HUES48 (cell line): ENCODE results near the gene TCP11.

Experiments
- H3K27ac ChIP-seq: one replicate; pipeline ENCODE4 v1.7.0; 2013; ENCODE audit warnings: low read depth, low read length, inconsistent platforms
- H3K27me3 ChIP-seq: 2 replicates; pipeline ENCODE4 v1.6.1; 2013; ENCODE audit warnings: mild to moderate bottlenecking, low read length; ENCODE audit not compliant: control insufficient read depth, insufficient read depth
- H3K36me3 ChIP-seq: 2 replicates; pipeline ENCODE4 v1.6.1; 2013; ENCODE audit warnings: low read length; ENCODE audit not compliant: control insufficient read depth, insufficient read depth
- H3K4me1 ChIP-seq: 2 replicates; pipeline ENCODE4 v1.6.1; 2013; ENCODE audit warnings: mild to moderate bottlenecking, low read length; ENCODE audit not compliant: control insufficient read depth, insufficient read depth
- H3K4me3 ChIP-seq: 2 replicates; pipeline ENCODE4 v1.5.1; 2013; ENCODE audit warnings: mild to moderate bottlenecking, low read depth, low read length
- H3K9ac ChIP-seq: 2 replicates; pipeline ENCODE4 v1.6.1; 2013; ENCODE audit warnings: mild to moderate bottlenecking, low read depth, low read length, moderate library complexity
- H3K9me3 ChIP-seq: 2 replicates; pipeline ENCODE4 v1.6.1; 2013; ENCODE audit warnings: low read length; ENCODE audit not compliant: control insufficient read depth, insufficient read depth

The TCP11 gene

DNA sequence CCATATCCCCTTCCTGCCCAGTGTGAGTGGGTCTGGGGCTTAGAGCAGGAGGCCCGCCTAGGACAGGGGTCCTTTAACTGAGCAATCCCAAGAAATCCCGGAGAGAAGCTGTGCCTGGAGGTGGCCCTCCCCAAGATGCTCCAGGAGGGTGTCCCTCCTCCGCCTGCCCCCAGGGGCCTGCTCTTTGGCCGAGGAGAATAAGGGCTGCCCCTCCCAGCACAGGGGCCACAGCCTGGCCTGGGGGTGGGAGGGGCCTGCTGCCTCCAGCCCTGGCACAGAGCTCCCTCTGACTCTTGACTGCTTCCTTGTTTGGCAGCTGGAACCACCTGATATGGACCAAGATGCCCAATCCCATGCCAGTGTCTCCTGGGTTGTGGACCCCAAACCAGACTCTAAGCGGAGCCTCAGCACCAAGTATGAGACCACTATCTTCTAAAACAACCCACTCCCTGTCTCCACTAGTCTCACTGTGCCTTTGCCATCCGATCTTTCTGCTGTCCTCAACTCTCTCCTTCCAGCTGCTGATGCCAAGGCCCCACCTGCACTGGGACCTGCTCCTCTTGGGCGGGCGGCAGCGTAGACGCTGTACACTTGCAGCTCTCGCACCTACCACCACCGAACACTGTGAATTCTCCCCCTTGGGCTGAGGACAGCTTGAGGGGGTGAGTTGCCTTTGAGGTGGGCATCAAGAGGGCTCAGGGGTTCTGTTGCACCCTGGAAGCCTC, 54.3 kb downstream of the TCP11 start:
- no peak overlapping the region for H3K9ac ChIP-seq
- no peak overlapping the region for H3K4me3 ChIP-seq

DNA sequence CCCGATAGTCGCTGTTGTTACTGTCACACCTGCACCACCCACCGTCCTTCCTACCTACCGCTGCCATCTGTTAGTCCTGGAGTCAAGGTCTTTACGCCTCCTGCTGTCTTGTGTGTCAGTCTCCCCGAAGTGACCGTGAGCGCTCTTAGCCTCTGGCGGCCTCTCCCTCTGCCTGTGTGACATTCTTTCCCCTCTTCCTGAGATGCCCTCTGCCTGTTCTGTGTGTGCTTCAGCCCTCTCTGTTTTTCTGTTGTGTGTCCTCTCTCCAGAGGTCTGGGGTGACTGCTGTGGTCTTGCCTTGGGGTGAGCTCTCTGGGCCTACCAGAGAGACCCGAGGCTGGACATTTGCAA, 54.9 kb downstream of the TCP11 start:
- H3K36me3 ChIP-seq = peaks cover 66% of the 10 kb centered on the region
- no peak overlapping the region for H3K9ac ChIP-seq

More for the DNA sequence above, 54.3 kb downstream of the TCP11 start:
- H3K36me3 ChIP-seq = peaks cover 66% of the 10 kb centered on the region
- peaks cover 8% of the 10 kb centered on the region; the same call in 1 of the 2 replicates for H3K4me1 ChIP-seq
- no peaks in the 10 kb centered on the region for H3K27me3 ChIP-seq
- no peaks in the 10 kb centered on the region for H3K9me3 ChIP-seq
- H3K27ac ChIP-seq = no peak overlapping the region

DNA sequence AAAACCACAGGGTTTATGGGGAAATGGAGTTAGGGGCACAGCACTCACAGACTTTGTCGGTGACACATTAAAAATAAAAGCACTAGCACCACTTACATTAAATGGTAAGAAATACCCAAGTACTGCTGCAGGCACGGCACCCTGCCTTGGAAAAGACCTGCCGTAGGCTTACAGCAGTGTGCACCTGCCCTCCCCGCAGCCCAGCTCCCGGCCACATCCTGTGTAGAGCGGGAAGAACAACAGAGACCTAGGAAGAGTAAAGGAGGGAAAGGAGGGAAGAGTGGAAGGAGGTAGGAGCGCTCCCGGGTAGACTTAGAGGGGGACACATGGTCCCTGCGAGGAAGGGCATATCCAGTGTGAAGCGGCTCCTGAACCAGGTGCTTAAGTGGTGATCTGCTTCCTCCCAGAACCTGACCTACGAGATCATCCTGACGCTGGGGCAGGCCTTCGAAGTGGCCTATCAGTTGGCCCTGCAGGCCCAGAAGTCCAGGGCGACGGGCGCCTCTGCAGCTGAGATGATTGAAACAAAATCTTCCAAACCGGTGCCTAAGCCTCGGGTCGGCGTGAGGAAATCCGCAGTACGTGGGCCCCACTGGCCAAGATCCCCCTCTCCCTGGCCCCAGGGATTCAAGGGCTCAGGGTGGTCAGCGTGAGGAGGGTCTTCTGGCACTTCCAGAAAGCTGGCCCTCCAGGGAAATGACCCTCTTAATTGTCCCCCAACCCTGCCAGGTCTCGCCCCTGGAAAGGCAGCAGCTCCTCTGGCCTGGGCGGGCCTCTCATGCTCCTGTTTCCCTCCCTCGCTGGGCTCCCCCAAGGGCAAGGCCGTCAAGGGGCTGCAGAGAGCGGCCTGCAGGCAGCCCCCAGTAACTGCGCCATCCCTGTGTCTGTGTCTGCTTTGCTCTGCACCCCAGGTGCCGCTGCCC, 55.5 kb downstream of the TCP11 start:
- no peaks in the 10 kb centered on the region for H3K9me3 ChIP-seq

More for the DNA sequence above, 54.9 kb downstream of the TCP11 start:
- Histone ChIP-seq H3K4me1 (peaks cover 9% of the 10 kb centered on the region; the same call in 1 of the 2 replicates), H3K4me3 (no peak overlapping the region), H3K9me3 (no peaks in the 10 kb centered on the region), H3K27ac (no peak overlapping the region), H3K27me3 (no peaks in the 10 kb centered on the region)

DNA sequence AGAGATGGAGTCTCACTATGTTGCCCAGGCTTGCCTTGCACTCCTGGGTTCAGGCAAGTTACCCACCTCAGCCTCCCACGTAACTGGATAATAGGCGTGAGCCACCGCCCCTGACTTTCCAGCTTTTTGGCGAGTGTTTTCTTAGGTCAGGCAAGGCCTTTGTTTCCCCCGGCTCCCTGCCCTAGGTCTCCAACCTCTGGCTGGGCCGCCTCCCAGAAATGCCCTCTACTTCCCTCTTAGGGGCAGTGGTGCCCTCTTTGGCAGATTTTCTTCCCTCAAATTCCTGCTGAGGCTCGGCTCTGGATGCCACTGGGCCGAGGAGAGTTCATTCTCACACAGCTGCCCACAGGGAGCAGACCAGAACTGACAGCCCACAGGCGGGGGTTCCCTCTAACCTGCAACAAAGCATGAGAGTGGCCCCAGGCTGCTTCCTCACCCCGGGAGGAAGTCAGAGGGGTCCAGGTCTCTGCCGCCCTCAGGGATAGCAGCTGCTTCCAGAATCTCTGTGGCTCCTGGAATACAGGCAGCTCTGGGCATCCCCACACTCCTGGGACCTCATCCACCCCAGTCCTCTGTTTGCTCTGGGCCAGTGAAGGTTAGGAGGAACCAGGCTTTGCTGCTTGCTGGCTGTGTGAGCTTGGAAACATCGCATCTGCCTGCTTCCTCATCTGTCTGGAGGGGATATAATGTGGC, 56.5 kb downstream of the TCP11 start:
- H3K27ac ChIP-seq = no peak overlapping the region
- peaks cover 9% of the 10 kb centered on the region; the same call in 1 of the 2 replicates for H3K4me1 ChIP-seq
- no peaks in the 10 kb centered on the region for H3K27me3 ChIP-seq
- no peak overlapping the region for H3K9ac ChIP-seq
- no peak overlapping the region for H3K4me3 ChIP-seq
- H3K9me3 ChIP-seq = no peaks in the 10 kb centered on the region
- peaks cover 75% of the 10 kb centered on the region for H3K36me3 ChIP-seq

More for the DNA sequence above, 55.5 kb downstream of the TCP11 start:
- Histone ChIP-seq H3K36me3 (peaks cover 66% of the 10 kb centered on the region), H3K4me1 (peaks cover 9% of the 10 kb centered on the region; the same call in 1 of the 2 replicates), H3K9ac (no peak overlapping the region), H3K4me3 (no peak overlapping the region), H3K27ac (no peak overlapping the region), H3K27me3 (no peaks in the 10 kb centered on the region)

DNA sequence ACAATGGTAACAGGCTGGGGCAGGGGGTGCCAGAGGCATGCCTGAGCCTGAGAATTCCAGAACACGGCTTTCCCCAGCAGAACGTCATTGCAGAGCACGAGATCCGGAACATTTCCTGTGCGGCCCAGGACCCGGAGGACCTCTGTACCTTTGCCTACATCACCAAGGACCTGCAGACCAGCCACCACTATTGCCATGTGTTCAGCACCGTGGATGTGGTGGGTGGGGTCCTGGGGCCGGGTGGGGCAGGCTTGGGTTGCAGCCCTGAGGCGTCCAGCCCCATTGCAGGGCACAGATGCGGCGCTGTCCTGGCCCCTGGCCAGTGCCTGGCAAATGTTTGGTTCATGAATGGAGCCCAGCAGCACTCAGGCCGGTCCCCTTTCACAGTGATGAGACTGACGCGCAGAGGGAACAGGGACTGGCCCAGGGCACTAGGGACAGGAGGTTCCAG, 57.1 kb downstream of the TCP11 start:
- Histone ChIP-seq H3K27ac (no peak overlapping the region), H3K4me1 (peaks cover 9% of the 10 kb centered on the region; the same call in 1 of the 2 replicates), H3K4me3 (no peak overlapping the region)

DNA sequence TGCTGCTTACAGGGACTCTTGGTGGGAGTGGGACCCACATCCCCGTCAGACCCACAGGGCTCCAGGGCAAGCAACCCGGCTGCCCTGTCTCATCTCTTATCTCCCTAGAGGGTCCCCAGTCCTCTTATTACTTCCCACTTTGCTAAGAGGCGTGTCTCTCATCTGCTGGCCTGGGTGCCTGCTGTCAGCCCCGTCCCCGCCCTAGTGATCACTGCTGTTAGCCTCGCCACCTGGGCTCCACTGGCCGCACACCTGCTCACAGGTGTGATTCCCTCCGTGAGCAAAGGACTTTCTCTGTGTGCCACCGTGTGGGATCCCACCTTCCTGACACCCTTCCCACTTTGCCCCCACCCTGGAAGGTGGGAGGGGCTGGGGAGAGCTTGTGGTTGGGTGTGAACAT, 57.6 kb downstream of the TCP11 start:
- Histone ChIP-seq H3K27me3 (no peaks in the 10 kb centered on the region), H3K9me3 (no peaks in the 10 kb centered on the region), H3K4me1 (peaks cover 9% of the 10 kb centered on the region; the same call in 1 of the 2 replicates), H3K4me3 (no peak overlapping the region), H3K27ac (no peak overlapping the region), H3K9ac (no peak overlapping the region), H3K36me3 (peaks cover 79% of the 10 kb centered on the region)

More for the DNA sequence above, 57.1 kb downstream of the TCP11 start:
- no peaks in the 10 kb centered on the region for H3K9me3 ChIP-seq
- H3K27me3 ChIP-seq = no peaks in the 10 kb centered on the region
- H3K36me3 ChIP-seq = peaks cover 78% of the 10 kb centered on the region
- H3K9ac ChIP-seq = no peak overlapping the region

DNA sequence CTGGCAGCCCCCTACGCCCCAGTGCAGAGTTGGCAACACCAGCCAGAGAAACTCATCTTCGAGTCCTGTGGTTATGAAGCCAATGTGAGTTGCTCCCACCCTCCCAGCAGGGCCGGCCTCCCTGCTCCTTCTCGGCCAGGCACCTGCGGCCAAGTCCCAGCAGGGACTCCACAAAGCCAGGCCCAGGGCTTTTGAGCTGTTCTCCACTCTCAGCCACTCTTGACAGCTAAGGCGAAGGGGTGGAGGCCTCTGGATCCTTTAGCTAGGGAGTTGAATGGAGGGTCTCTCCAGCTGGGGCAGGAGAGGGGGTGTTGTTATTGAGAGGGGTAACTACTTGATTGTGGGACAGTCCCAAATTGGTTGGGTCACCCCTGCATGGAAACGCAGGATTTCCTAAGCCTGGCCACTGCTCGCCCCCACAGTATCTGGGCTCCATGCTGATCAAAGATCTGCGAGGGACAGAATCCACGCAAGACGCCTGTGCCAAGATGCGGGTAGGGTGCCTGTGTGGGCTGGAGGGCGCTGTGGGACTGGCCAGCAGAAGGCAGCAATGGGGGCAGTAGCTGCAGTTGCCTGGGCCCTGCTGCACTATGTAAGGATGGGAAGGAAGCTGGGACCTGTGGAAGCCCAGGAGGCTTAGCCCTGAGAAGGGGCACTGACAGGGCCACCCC, 58.3 kb downstream of the TCP11 start:
- Histone ChIP-seq H3K27ac (no peak overlapping the region), H3K27me3 (no peaks in the 10 kb centered on the region), H3K9me3 (no peaks in the 10 kb centered on the region), H3K4me3 (no peak overlapping the region), H3K9ac (no peak overlapping the region), H3K36me3 (peaks cover 76% of the 10 kb centered on the region), H3K4me1 (peaks cover 9% of the 10 kb centered on the region; the same call in 1 of the 2 replicates)

DNA sequence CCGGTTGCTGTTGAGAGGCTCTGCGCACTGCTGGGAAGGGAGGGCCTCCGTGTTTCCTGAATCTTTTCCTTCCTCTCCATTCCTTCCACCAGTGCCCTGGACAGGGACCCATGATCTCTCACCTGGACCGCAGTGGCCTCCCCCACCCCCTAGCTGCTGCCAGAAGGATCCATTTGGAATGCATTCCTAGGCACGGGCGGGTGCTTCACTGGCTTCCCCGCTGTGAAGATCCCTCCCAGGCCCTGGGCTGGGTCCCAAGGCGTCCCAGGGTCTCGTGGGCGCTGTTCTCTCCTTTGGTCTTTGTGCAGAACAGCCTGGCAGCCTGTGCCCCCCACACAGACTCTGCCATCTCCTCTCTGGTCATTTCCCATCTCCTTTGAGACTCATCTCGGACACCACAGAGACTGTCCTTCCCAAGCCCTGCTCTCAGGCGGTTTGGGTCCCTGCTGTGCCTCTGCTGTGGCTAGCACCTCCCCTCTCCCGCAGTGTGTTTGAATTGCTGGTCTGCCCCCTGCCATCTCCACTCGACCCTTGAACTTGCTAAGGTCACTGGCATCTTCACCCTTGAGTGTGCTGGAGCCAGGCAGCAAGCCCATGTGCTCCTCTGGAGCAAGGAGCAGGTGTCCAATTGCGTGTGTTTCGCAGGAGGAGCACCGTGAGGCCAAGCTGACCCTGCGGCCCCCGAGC, 59.0 kb downstream of the TCP11 start:
- H3K4me3 ChIP-seq = no peak overlapping the region
- no peak overlapping the region for H3K27ac ChIP-seq
- peaks cover 74% of the 10 kb centered on the region for H3K36me3 ChIP-seq
- H3K9me3 ChIP-seq = no peaks in the 10 kb centered on the region
- H3K9ac ChIP-seq = no peak overlapping the region
- H3K27me3 ChIP-seq = no peaks in the 10 kb centered on the region
- peaks cover 9% of the 10 kb centered on the region; the same call in 1 of the 2 replicates for H3K4me1 ChIP-seq

DNA sequence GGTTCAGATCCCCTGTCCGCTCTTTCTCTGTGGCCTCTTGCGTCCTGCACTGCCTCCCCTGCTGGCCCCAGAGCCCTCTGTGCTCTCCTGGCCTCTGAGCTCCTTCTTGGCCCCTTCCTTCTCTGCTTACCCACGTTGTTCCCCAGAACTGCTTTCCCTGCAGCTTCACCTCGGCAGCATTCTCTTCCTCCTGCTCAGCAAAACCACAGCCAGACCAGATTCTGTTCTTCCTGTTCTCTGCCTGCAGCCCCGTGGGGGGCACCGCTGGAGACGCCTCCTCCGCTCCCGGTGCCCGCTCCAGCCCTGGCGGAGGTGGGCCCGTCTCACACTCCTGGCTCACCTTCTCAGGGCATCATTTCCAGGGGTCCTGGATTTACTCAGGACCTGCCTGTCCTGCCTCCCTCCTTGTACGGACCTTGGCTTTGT, 59.7 kb downstream of the TCP11 start:
- Histone ChIP-seq H3K9ac (no peak overlapping the region), H3K9me3 (no peaks in the 10 kb centered on the region), H3K27me3 (no peaks in the 10 kb centered on the region), H3K4me3 (no peak overlapping the region), H3K36me3 (peaks cover 68% of the 10 kb centered on the region), H3K27ac (no peak overlapping the region), H3K4me1 (peaks cover 9% of the 10 kb centered on the region; the same call in 1 of the 2 replicates)
